Lower lobe of right lung (tissue), 2 donors: ENCODE measurements around the gene OR6N2. TPM values are rescaled to one million over a fixed set of nuclear protein-coding genes. Genes with fewer than 3 reads are reported as not detected.

ENCODE experiments used
- ATAC-seq, 2 donors: fragments of 200-7000 bp; cut with Tn5 transposase; one replicate each; pipeline ENCODE4 v1.9.1; 2020 to 2022; ENCODE audit warnings: mild to moderate bottlenecking in 2 of 2, moderate library complexity in 2 of 2
- DNase-seq: peaks from one replicate; pipeline ENCODE4 v3.0.0-alpha.2; 2020
- H3K27ac ChIP-seq: fragments of 200-600 bp; one replicate; pipeline ENCODE4 v1.8.0; 2022
- H3K27me3 ChIP-seq: fragments of 200-600 bp; one replicate; pipeline ENCODE4 v1.8.0; 2022; ENCODE audit warnings: low read depth
- H3K36me3 ChIP-seq: fragments of 200-600 bp; one replicate; pipeline ENCODE4 v1.8.0; 2022; ENCODE audit warnings: mild to moderate bottlenecking
- H3K4me1 ChIP-seq: fragments of 200-600 bp; one replicate; pipeline ENCODE4 v1.8.0; 2022
- H3K4me3 ChIP-seq: fragments of 200-600 bp; one replicate; pipeline ENCODE4 v1.8.0; 2022; ENCODE audit warnings: mild to moderate bottlenecking
- H3K9me3 ChIP-seq: fragments of 200-600 bp; one replicate; pipeline ENCODE4 v1.8.0; 2022
- CTCF ChIP-seq: fragments of 200-600 bp; IDR thresholded peaks from one replicate; pipeline ENCODE4 v1.8.0; 2022; ENCODE audit warnings: antibody characterized with exemption, mild to moderate bottlenecking
- intact Hi-C: fragments of 100-400 bp; cut with DNase I; formaldehyde crosslinking; loops from one replicate; pipeline ENCODE4 v1.11.0; 2022
- total RNA-seq: library from RNA; stranded (reverse); fragmentation: NEBNext Ultra II Directional; extraction: Animal tissue kit (Norgen Biotek cat#: 25700); gene quantifications from one replicate; pipeline ENCODE4 v1.2.1, GENCODE V29; 2021
- donor health status: DM: no; HTN: yes; CAD: no; lungs with severe emphysema.

OR6N2 gene
- total RNA-seq, 1 donor from 2014 or later = 0.30 TPM

GRCh38 chr1:158728510-158729225 is 52.3 kb downstream of the OR6N2 start:
- H3K27me3 ChIP-seq = no peaks in the 10 kb centered on the region
- H3K4me1 ChIP-seq = no peaks in the 10 kb centered on the region
- no peaks in the 10 kb centered on the region for H3K9me3 ChIP-seq
- intact Hi-C loops = no loop called here
- H3K36me3 ChIP-seq = no peaks in the 10 kb centered on the region
- no peak overlapping the region for H3K27ac ChIP-seq
- no peak for TF ChIP-seq CTCF
- no peak for DNase-seq
- no peak for ATAC-seq
- no peak overlapping the region for H3K4me3 ChIP-seq

- intact Hi-C loops = no loop called here
- ATAC-seq = no peak
- no peak for DNase-seq
These were observed 56.6 kb downstream of the OR6N2 start for GRCh38 chr1:158724442-158724841.

More at GRCh38 chr1:158724442-158724841, 56.6 kb downstream of the OR6N2 start:
- H3K27me3 ChIP-seq = no peaks in the 10 kb centered on the region
- H3K4me1 ChIP-seq = no peaks in the 10 kb centered on the region
- no peak for TF ChIP-seq CTCF
- H3K27ac ChIP-seq = no peak overlapping the region
- H3K9me3 ChIP-seq = no peaks in the 10 kb centered on the region
- H3K4me3 ChIP-seq = no peak overlapping the region
- H3K36me3 ChIP-seq = no peaks in the 10 kb centered on the region

Other genes with a start within 250 kb of the OR6N2 start
- not detected for gene OR6Y1, start 226.8 kb downstream of the OR6N2 start, total RNA-seq
- not detected for gene OR6P1, start 210.6 kb downstream of the OR6N2 start, total RNA-seq
- not detected for gene OR10X1, start 201.3 kb downstream of the OR6N2 start, total RNA-seq
- not detected for gene OR10Z1, start 175.9 kb downstream of the OR6N2 start, total RNA-seq
- 0.50 TPM for gene SPTA1, start 94.5 kb downstream of the OR6N2 start, total RNA-seq
- gene OR6K2, start 80.6 kb downstream of the OR6N2 start, total RNA-seq = not detected
- gene OR6K3, start 60.5 kb downstream of the OR6N2 start, total RNA-seq = 2.2 TPM
- gene OR6K6, start 26.5 kb downstream of the OR6N2 start, total RNA-seq = not detected
- 2.3 TPM for gene OR6N1, start 9.0 kb downstream of the OR6N2 start, total RNA-seq
- 84.3 TPM for gene MNDA, start 50.1 kb upstream of the OR6N2 start, total RNA-seq
- gene PYHIN1, start 150.3 kb upstream of the OR6N2 start, total RNA-seq = 3.9 TPM
- 102 TPM for gene IFI16, start 228.7 kb upstream of the OR6N2 start, total RNA-seq